HepG2 (cell line): ENCODE measurements around the gene EYA2. TPM values are rescaled to one million over a fixed set of nuclear protein-coding genes. Genes with fewer than 3 reads are reported as not detected.

ENCODE experiments used
- ARHGAP35 ChIP-seq: sonication (generic); formaldehyde crosslinking; IDR thresholded peaks from 2 replicates; pipeline ENCODE4 v1.9.0; 2022; ENCODE audit warnings: mild to moderate bottlenecking, inconsistent platforms, moderate library complexity, missing genetic modification reagents, borderline replicate concordance
- BCL6 ChIP-seq: IDR thresholded peaks from 2 replicates; pipeline ENCODE4 v1.6.1; 2016; ENCODE audit warnings: missing genetic modification reagents, missing compliant biosample characterization
- DZIP1 ChIP-seq: sonication (generic); formaldehyde crosslinking; IDR thresholded peaks from 2 replicates; pipeline ENCODE4 v1.5.0; 2020; ENCODE audit warnings: mild to moderate bottlenecking, missing genetic modification reagents
- FOXK1 ChIP-seq: sonication (generic); formaldehyde crosslinking; IDR thresholded peaks from 2 replicates; pipeline ENCODE4 v1.4.0; 2020; ENCODE audit warnings: low read depth, missing genetic modification reagents, borderline replicate concordance
- LRRFIP1 ChIP-seq: sonication (generic); formaldehyde crosslinking; conservative IDR thresholded peaks from 2 replicates; pipeline ENCODE4 v1.4.0; 2020; ENCODE audit warnings: missing genetic modification reagents
- MAFF ChIP-seq: IDR thresholded peaks from 2 replicates; pipeline ENCODE4 v1.6.1; 2011; ENCODE audit warnings: low read depth, low read length, improper control_type of control experiment
- NKX3-1 ChIP-seq: sonication (generic); formaldehyde crosslinking; IDR thresholded peaks from 2 replicates; pipeline ENCODE4 v1.5.0; 2020; ENCODE audit warnings: missing genetic modification reagents
- RERE ChIP-seq: IDR thresholded peaks from 2 replicates; pipeline ENCODE4 v1.6.1; 2016; ENCODE audit warnings: low read depth, missing genetic modification reagents, missing compliant biosample characterization
- RFXANK ChIP-seq: IDR thresholded peaks from 2 replicates; pipeline ENCODE4 v1.6.1; 2016
- ZNF280B ChIP-seq: sonication (generic); formaldehyde crosslinking; IDR thresholded peaks from 2 replicates; pipeline ENCODE4 v1.5.0; 2020; ENCODE audit warnings: missing genetic modification reagents, mild to moderate bottlenecking, borderline replicate concordance
- ZNF567 ChIP-seq: sonication (generic); formaldehyde crosslinking; IDR thresholded peaks from 2 replicates; pipeline ENCODE4 v1.8.1; 2023; ENCODE audit warnings: mild to moderate bottlenecking, missing genetic modification reagents, borderline replicate concordance
- polyA plus RNA-seq, 8 experiments: library from polyadenylated mRNA; depleted of rRNA in 3 of 8; stranded (reverse) in 7 of 8; unstranded in 1 of 8; fragments of >200 nt; fragmentation: Illumina TruSeq in 4 of 8; extraction: Trizol in 4 of 8; gene quantifications; 2 replicates each; pipeline versions ENCODE4 v1.2.1 to v1.2.3, GENCODE V29; 2011 to 2016; ENCODE audit warnings: low read depth in 4 of 8, missing spikeins in 1 of 8, mixed read lengths in 1 of 8; ENCODE audit not compliant: insufficient read depth in 1 of 8
- total RNA-seq, 5 experiments: library from RNA; depleted of rRNA; stranded (reverse); fragments of >200 nt; fragmentation: Illumina TruSeq; extraction: Trizol; gene quantifications; 2 replicates each; pipeline ENCODE4 v1.2.3, GENCODE V29; 2016; ENCODE audit warnings: low read depth in 1 of 5
- TF ChIP-seq, protein P1 (sequence below): IDR thresholded peaks from 2 replicates; pipeline ENCODE4 v1.6.1; 2016; ENCODE audit warnings: low read depth, borderline replicate concordance

EYA2 gene
- total and polyA plus RNA-seq, 2 of the 13 experiments (the other 11 are each of a cell fraction or from before 2014, with no cell fraction given) = not detected

GRCh38 chr20:47150403-47151152 lies 255.9 kb downstream of the EYA2 start (continued):
- no peak for TF ChIP-seq DZIP1 (CRISPR knock-in tag)
- no peak for TF ChIP-seq ZNF567 (CRISPR knock-in tag)
- 0 out of 2 replicates have a peak, but pooled peaks have one; percentile 28 for TF ChIP-seq RFXANK (CRISPR knock-in tag)
- no peak for TF ChIP-seq ZNF280B (CRISPR knock-in tag)
- TF ChIP-seq, protein P1, sequence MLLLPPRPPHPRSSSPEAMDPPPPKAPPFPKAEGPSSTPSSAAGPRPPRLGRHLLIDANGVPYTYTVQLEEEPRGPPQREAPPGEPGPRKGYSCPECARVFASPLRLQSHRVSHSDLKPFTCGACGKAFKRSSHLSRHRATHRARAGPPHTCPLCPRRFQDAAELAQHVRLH (CRISPR knock-in tag) = peak; percentile 85; the same call in 1 of the 2 replicates
- no peak for TF ChIP-seq RERE (CRISPR knock-in tag)
- 0 out of 2 replicates have a peak, but pooled peaks have one; percentile 21 for TF ChIP-seq ARHGAP35 (CRISPR knock-in tag)
- TF ChIP-seq NKX3-1 = no peak
- TF ChIP-seq MAFF = no peak
- peak; percentile 20; the same call in 1 of the 2 replicates for TF ChIP-seq BCL6 (CRISPR knock-in tag)
- no peak for TF ChIP-seq LRRFIP1
- TF ChIP-seq FOXK1 (CRISPR knock-in tag) = peak; percentile 80; the same call in 1 of the 2 replicates
